Upper lobe of left lung (tissue), 6 donors: ENCODE data around the gene PAQR8. TPM values are rescaled to one million over a fixed set of nuclear protein-coding genes. Genes with fewer than 3 reads are reported as not detected.

Source experiments
- ATAC-seq, 2 donors: fragments of 200-7000 bp; cut with Tn5 transposase; one replicate each; pipeline ENCODE4 v1.9.1; 2022; ENCODE audit warnings: mild to moderate bottlenecking in 2 of 2, moderate library complexity in 2 of 2; ENCODE audit not compliant: low FRiP score in 2 of 2
- DNase-seq, 2 donors: peaks; one replicate each; pipeline ENCODE4 v3.0.0-alpha.2; 2019 to 2020
- H3K27ac ChIP-seq, 4 donors: fragments of 200-600 bp; sonication (generic); one replicate each; pipeline ENCODE4 v1.5.1; 2016 to 2019
- H3K27me3 ChIP-seq, 4 donors: fragments of 200-600 bp; sonication (generic); one replicate each; pipeline ENCODE4 v1.5.1; 2017 to 2019
- H3K36me3 ChIP-seq, 4 donors: fragments of 200-600 bp; sonication (generic); one replicate each; pipeline ENCODE4 v1.5.1; 2016 to 2019
- H3K4me1 ChIP-seq, 4 donors: fragments of 200-600 bp; sonication (generic); one replicate each; pipeline ENCODE4 v1.5.1; 2018 to 2019
- H3K4me3 ChIP-seq, 4 donors: fragments of 200-600 bp; sonication (generic); one replicate each; pipeline ENCODE4 v1.5.1; 2017 to 2019; ENCODE audit warnings: mild to moderate bottlenecking in 2 of 4, moderate library complexity in 1 of 4
- H3K9me3 ChIP-seq, 4 donors: fragments of 200-600 bp; sonication (generic); one replicate each; pipeline ENCODE4 v1.5.1; 2018 to 2019
- CTCF ChIP-seq, 6 experiments: fragments of 450-650 bp in 4 of 6; fragments of 200-600 bp in 2 of 6; sonication (generic) in 2 of 6; IDR thresholded peaks; one replicate each; pipeline ENCODE4 v1.5.1; 2016 to 2019; ENCODE audit warnings: antibody characterized with exemption in 6 of 6
- EP300 ChIP-seq, 4 donors: sonication (generic); formaldehyde crosslinking; IDR thresholded peaks; one replicate each; pipeline ENCODE4 v1.5.1; 2017; ENCODE audit warnings: antibody characterized with exemption in 4 of 4, control low read depth in 2 of 4
- POLR2A ChIP-seq, 4 donors: fragments of 450-650 bp; IDR thresholded peaks; one replicate each; pipeline ENCODE4 v1.5.1; 2016 to 2017; ENCODE audit warnings: antibody characterized with exemption in 4 of 4, mild to moderate bottlenecking in 2 of 4
- POLR2AphosphoS5 ChIP-seq, 2 donors: sonication (generic); formaldehyde crosslinking; IDR thresholded peaks; one replicate each; pipeline ENCODE4 v1.5.1; 2017; ENCODE audit warnings: antibody characterized with exemption in 2 of 2
- WGBS, 2 donors: methylation state at CpG; one replicate each; pipeline ENCODE4 v1.1.5; 2017 to 2018; 5-methylcytosine and 5-hydroxymethylcytosine counted together
- total RNA-seq, 6 donors: library from RNA; depleted of rRNA in 4 of 6; stranded (reverse); fragments of >200 nt in 4 of 6; gene quantifications; one replicate each; pipeline versions ENCODE4 v1.1.0 to v1.2.1, GENCODE V29; 2016 to 2021
- donor health status: DM: no; HTN: no; CAD: no; lungs with moderate emphysema.
- donor health status: DM: no; HTN: yes; CAD: no; lungs with severe emphysema.

Gene PAQR8
- total RNA-seq, 6 donors from 2014 or later: 3.4 to 21.6 (median 9.3) TPM

GRCh38 chr6:52359403-52359802, 2.5 kb upstream of the PAQR8 start:
- no peaks in the 10 kb centered on the region for H3K27me3 ChIP-seq
- TF ChIP-seq POLR2A (IDR thresholded peaks at IDR 0.05): no peak
- no peak for TF ChIP-seq CTCF (IDR thresholded peaks at IDR 0.05)
- TF ChIP-seq EP300 (IDR thresholded peaks at IDR 0.05): no peak
- TF ChIP-seq POLR2AphosphoS5 (IDR thresholded peaks at IDR 0.05): no peak
- no peak overlapping the region for H3K27ac ChIP-seq
- peaks cover 4 to 25% (median 14%) of the 10 kb centered on the region in 4 donors for H3K4me1 ChIP-seq
- DNase-seq (no peak), ATAC-seq (no peak)
- H3K9me3 ChIP-seq: no peaks in the 10 kb centered on the region
- no peak overlapping the region for H3K4me3 ChIP-seq
- WGBS, 2 donors: 55 to 75% methylated on average over 1 of the region's 1 CpG
- H3K36me3 ChIP-seq: no peaks in the 10 kb centered on the region

GRCh38 chr6:52360028-52360427, 1.9 kb upstream of the PAQR8 start:
- 88 to 92% methylated on average over 3 of the region's 3 CpGs for WGBS, 2 donors
- DNase-seq (no peak), ATAC-seq (no peak)
- no peak overlapping the region for H3K27ac ChIP-seq
- no peaks in the 10 kb centered on the region for H3K36me3 ChIP-seq
- H3K4me1 ChIP-seq: peaks cover 4 to 25% (median 14%) of the 10 kb centered on the region in 4 donors
- no peak overlapping the region for H3K4me3 ChIP-seq
- H3K27me3 ChIP-seq: no peaks in the 10 kb centered on the region
- H3K9me3 ChIP-seq: no peaks in the 10 kb centered on the region
- TF ChIP-seq CTCF (IDR thresholded peaks at IDR 0.05) (no peak), EP300 (IDR thresholded peaks at IDR 0.05) (no peak), POLR2AphosphoS5 (IDR thresholded peaks at IDR 0.05) (no peak), POLR2A (IDR thresholded peaks at IDR 0.05) (no peak)

GRCh38 chr6:52360601-52361413, 1.1 kb upstream of the PAQR8 start:
- no peak for DNase-seq
- TF ChIP-seq POLR2A (IDR thresholded peaks at IDR 0.05): no peak
- TF ChIP-seq POLR2AphosphoS5 (IDR thresholded peaks at IDR 0.05): no peak
- TF ChIP-seq EP300 (IDR thresholded peaks at IDR 0.05): no peak
- no peak for TF ChIP-seq CTCF (IDR thresholded peaks at IDR 0.05)
- H3K4me1 ChIP-seq: peaks cover 4 to 25% (median 14%) of the 10 kb centered on the region in 4 donors
- no peaks in the 10 kb centered on the region for H3K27me3 ChIP-seq
- peak overlapping the region; percentile 56 to 88 (median 78) for H3K27ac ChIP-seq
- WGBS, 2 donors: 82 to 83% methylated on average over 11 of the region's 11 CpGs
- no peaks in the 10 kb centered on the region for H3K9me3 ChIP-seq
- no peaks in the 10 kb centered on the region for H3K36me3 ChIP-seq
- no peak for ATAC-seq
- peak overlapping the region in 1 of 4 donors; percentile 99 for H3K4me3 ChIP-seq

- Histone ChIP-seq H3K27me3 (no peaks in the 10 kb centered on the region), H3K9me3 (no peaks in the 10 kb centered on the region), H3K4me1 (peaks cover 4 to 25% (median 14%) of the 10 kb centered on the region in 4 donors), H3K4me3 (peak overlapping the region in 3 of 4 donors; percentile 76 to 99 (median 94)), H3K27ac (peak overlapping the region; percentile 56 to 88 (median 78)), H3K36me3 (no peaks in the 10 kb centered on the region)
- DNase-seq: peak in 1 of 2 donors; percentile 35
- TF ChIP-seq CTCF (IDR thresholded peaks at IDR 0.05): no peak
- TF ChIP-seq POLR2AphosphoS5 (IDR thresholded peaks at IDR 0.05): no peak
- no peak for TF ChIP-seq EP300 (IDR thresholded peaks at IDR 0.05)
- TF ChIP-seq POLR2A (IDR thresholded peaks at IDR 0.05): no peak
- ATAC-seq: peak; percentile 52
- 25 to 29% methylated on average over 15 to 18 of the region's 18 CpGs for WGBS, 2 donors
Measured at GRCh38 chr6:52361414-52361944, 472 bp upstream of the PAQR8 start.
